ENCODE data around the gene LRRK2.

LRRK2 gene

GRCh38 chr12:40224439-40225291, at the start of gene LRRK2:
LRRK2 (plus strand) TSS chr12:40224997; CDS start chr12:40225132, 135 bp downstream.
- peak within 1 kb of the TSS; percentile 66 for H3K4me3 ChIP-seq (ENCODE audit: low read depth, low read length)
- TF ChIP-seq, protein P1, sequence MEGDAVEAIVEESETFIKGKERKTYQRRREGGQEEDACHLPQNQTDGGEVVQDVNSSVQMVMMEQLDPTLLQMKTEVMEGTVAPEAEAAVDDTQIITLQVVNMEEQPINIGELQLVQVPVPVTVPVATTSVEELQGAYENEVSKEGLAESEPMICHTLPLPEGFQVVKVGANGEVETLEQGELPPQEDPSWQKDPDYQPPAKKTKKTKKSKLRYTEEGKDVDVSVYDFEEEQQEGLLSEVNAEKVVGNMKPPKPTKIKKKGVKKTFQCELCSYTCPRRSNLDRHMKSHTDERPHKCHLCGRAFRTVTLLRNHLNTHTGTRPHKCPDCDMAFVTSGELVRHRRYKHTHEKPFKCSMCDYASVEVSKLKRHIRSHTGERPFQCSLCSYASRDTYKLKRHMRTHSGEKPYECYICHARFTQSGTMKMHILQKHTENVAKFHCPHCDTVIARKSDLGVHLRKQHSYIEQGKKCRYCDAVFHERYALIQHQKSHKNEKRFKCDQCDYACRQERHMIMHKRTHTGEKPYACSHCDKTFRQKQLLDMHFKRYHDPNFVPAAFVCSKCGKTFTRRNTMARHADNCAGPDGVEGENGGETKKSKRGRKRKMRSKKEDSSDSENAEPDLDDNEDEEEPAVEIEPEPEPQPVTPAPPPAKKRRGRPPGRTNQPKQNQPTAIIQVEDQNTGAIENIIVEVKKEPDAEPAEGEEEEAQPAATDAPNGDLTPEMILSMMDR (conservative IDR thresholded peaks at IDR 0.05; ENCODE audit: low read depth, low read length) = no peak
- DNase-seq (ENCODE audit: low read depth) = peak; percentile 60

- TF ChIP-seq, protein P1 (conservative IDR thresholded peaks at IDR 0.05; ENCODE audit: low read depth, low read length) = no peak
- no peak for DNase-seq (ENCODE audit: low read depth)
Observed at GRCh38 chr12:40175045-40175444, 49.8 kb upstream of the LRRK2 start.

DNA sequence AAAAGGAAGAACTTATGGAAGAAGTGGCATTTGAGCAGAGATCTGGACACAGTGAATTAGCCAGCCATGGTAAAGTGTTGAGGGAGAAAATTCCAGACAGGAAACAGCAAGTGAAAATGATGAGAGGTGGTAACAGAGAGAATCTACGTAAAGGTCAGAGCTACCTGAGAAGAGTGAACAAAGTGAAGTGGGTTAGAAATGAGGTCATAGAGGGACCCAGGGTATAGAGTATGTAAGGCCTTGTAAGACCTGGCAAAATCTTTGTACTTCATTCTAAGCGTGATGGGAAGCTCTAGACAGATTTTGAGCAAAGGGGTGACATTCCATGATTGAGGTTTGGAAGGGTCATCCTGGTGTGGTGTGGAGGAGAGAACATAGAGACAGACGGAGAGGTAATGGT, 49.3 kb upstream of the LRRK2 start:
- TF ChIP-seq, protein P1 (conservative IDR thresholded peaks at IDR 0.05; ENCODE audit: low read depth, low read length) = no peak
- no peak overlapping the region for H3K4me3 ChIP-seq (ENCODE audit: low read depth, low read length)
- no peak for DNase-seq (ENCODE audit: low read depth)

More at GRCh38 chr12:40175045-40175444, 49.8 kb upstream of the LRRK2 start:
- H3K4me3 ChIP-seq (ENCODE audit: low read depth, low read length) = no peak overlapping the region

GRCh38 chr12:40178701-40179100, 46.1 kb upstream of the LRRK2 start:
- DNase-seq (ENCODE audit: low read depth) = no peak
- TF ChIP-seq, protein P1 (conservative IDR thresholded peaks at IDR 0.05; ENCODE audit: low read depth, low read length) = no peak
- no peak overlapping the region for H3K4me3 ChIP-seq (ENCODE audit: low read depth, low read length)

DNA sequence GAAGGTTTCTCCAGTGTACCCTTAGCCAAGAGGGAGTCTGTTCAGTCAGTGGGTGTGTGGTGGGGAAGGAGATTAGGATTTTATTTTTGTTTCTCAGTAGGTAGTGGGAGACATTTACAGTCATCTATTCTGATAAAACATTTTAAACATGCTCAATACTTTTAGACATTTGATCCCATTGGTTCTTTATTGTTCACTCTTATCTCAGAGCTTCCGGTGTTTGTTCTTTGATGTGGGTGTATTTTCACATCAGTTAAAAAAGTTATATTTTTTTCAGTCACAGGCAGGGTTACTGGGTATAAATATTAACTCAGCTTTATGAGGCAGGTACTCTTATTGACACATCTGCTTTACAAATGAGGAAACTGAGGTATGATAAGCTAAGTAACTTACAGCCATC, 43.3 kb upstream of the LRRK2 start:
- H3K4me3 ChIP-seq (ENCODE audit: low read depth, low read length) = no peak overlapping the region
- TF ChIP-seq, protein P1 (conservative IDR thresholded peaks at IDR 0.05; ENCODE audit: low read depth, low read length) = no peak
- no peak for DNase-seq (ENCODE audit: low read depth)

DNA sequence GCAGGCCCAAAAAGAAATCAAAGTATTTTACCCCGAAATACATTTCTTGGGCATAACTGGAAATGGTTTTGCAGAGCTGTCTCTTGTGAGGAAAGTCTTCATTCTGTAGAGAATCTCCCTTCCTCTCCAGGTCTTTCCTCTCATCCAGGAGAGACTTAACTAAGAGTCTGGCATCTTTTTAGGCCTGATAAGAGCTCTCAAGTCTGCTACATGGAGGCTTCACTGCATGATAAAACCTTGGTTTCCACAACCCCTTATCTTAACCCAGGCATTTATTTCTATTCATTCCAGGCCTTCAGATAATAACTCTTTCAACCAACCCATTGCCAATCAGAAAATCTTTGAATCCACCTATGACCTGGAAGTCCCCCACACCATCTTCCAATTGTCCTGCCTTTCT, 41.1 kb upstream of the LRRK2 start:
- H3K4me3 ChIP-seq (ENCODE audit: low read depth, low read length) = no peak overlapping the region
- TF ChIP-seq, protein P1 (conservative IDR thresholded peaks at IDR 0.05; ENCODE audit: low read depth, low read length) = no peak
- DNase-seq (ENCODE audit: low read depth) = no peak
